Stimulated activated CD8-positive, alpha-beta memory T cell treated with anti-CD3 and anti-CD28 coated beads, Interleukin-4, amount 100 ng/mL, for 24 hours (primary cell): Measurements from ENCODE around the gene SEC14L1.

ENCODE experiments used
- DNase-seq: peaks from one replicate; pipeline ENCODE4 v3.0.0-alpha.2; 2020; ENCODE audit warnings: low read depth

Gene SEC14L1

GRCh38 chr17:77116371-77116860 lies 24.4 kb upstream of the SEC14L1 start:
- DNase-seq = no peak

- DNase-seq = no peak
These were observed 23.4 kb upstream of the SEC14L1 start for GRCh38 chr17:77117415-77117814.

- no peak for DNase-seq
These were observed 22.4 kb upstream of the SEC14L1 start for GRCh38 chr17:77118251-77118928.

GRCh38 chr17:77119668-77120301 lies 21.0 kb upstream of the SEC14L1 start:
- no peak for DNase-seq

GRCh38 chr17:77120868-77121267 lies 19.9 kb upstream of the SEC14L1 start:
- DNase-seq = no peak

GRCh38 chr17:77124192-77124889 lies 16.4 kb upstream of the SEC14L1 start:
- no peak for DNase-seq

- no peak for DNase-seq
These were observed 15.3 kb upstream of the SEC14L1 start for GRCh38 chr17:77125432-77125901.

- no peak for DNase-seq
These were observed 14.2 kb upstream of the SEC14L1 start for GRCh38 chr17:77126519-77126918.

GRCh38 chr17:77127735-77128361 lies 12.9 kb upstream of the SEC14L1 start:
- peak; percentile 47 for DNase-seq

- DNase-seq = no peak
These were observed 11.7 kb upstream of the SEC14L1 start for GRCh38 chr17:77128896-77129567.

- DNase-seq = no peak
These were observed 11.0 kb upstream of the SEC14L1 start for GRCh38 chr17:77129568-77130301.

- no peak for DNase-seq
These were observed 10.2 kb upstream of the SEC14L1 start for GRCh38 chr17:77130525-77130924.

GRCh38 chr17:77131904-77132303 lies 8.9 kb upstream of the SEC14L1 start:
- DNase-seq = no peak

- no peak for DNase-seq
These were observed 8.2 kb upstream of the SEC14L1 start for GRCh38 chr17:77132411-77133086.

GRCh38 chr17:77133087-77133638 lies 7.6 kb upstream of the SEC14L1 start:
- no peak for DNase-seq

- no peak for DNase-seq
These were observed 4.4 kb upstream of the SEC14L1 start for GRCh38 chr17:77136420-77136767.

- DNase-seq = no peak
These were observed 3.7 kb upstream of the SEC14L1 start for GRCh38 chr17:77137111-77137510.

GRCh38 chr17:77137886-77138285 lies 2.9 kb upstream of the SEC14L1 start:
- peak; percentile 10 for DNase-seq

GRCh38 chr17:77140166-77140877 lies 447 bp upstream of the SEC14L1 start:
- peak; percentile 100 for DNase-seq
